ENCODE results near the gene CCDC82.

CCDC82 gene

DNA sequence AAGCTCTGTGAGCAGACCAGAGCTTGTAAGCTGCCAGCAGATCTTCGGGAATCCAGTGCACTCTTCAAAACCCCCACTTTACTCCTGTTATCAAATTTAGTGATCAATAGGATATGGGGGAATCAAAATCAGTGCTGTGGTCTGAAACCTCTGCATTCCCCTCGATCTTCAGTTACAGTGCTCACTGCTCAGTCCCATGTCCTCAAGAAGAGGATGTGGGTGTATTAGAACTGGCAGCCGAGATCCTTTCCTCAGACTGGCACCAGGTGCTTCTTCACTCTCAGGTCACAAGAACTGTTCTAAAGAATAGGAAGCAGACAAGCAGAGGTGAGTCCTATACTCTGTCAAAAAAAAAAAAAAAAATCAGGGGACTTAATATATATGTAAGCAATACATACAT is 31.4 kb downstream of the CCDC82 start:
- DNase-seq, result no peak

DNA sequence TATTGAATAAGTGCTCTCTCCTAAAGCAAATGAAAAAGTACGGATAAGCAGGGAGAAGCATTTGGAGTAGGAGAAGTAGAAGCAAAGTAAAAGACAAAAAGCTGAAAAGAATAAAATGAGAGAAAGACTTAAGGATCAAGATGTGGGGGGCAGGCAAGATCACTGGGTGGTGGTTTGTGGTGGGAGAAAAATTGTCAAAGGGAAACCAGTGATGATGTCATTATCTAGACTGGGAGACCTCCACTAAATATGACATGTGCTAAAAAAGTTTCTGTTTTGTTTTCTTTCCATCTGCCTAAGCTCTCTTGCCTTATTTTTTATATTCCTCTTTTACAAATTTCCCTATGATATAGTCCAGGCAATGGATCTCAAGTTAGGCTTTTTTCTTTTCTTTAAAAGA is 31.9 kb downstream of the CCDC82 start:
- DNase-seq, result no peak

DNA sequence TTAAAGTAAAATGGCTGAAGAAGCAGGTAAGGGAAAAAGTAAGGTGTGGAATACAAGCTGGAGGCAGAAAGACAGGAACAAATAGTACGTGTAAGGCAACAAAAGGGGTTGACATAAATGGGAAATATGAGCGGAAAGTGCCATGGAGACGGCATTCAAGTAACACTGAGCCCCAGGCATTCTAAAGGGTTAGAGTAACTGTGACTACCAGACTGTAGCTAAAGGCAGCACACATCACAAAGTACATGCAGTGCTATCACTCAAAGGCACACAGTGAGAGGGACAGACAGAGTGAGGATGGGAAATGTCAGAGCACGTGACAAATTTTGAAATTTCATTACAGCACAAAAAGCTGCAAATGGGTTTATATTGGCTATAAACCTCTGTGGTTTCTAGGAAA is 32.9 kb downstream of the CCDC82 start:
- no peak for DNase-seq

DNA sequence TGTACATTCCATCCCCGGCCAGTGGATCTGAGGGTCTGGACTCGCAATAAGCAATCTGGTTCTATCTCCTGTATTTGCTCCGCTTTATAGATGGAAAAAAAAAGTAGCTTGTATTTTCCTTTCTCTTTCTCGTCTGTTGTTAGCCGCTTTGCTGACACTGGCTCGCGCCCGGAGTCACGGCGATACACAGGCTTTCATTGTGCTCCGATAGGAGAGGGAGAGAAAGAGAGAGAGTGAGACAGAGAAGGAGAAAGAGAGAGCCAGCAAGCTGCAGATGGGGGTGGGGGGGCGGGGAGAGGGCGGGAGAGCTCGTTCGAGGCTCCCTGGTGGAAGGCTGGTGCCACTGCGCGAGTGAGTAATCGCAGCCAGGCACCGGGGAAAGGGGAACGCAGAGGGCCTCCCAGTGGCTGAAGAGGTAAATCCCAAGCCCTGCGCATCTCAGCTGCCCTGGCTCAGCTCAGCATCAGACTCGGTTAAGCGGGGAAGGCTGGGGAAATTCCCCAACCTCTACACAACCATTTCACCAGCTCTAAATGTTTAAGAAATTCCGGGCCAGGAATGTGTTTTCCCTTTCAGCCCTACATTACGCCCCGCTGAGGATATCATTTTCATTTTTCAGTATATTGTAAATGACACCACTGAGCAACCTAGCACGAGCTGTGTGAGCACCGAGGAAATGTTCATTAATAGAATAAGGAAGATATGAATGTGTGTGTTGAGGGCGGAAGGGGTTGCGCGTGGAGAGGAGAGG is 46.6 kb downstream of the CCDC82 start, which contains the start of gene MAML2:
Gene MAML2 (minus strand): TSS at position 235 of the 751 bp plus-strand sequence. CDS start 1,300 bp downstream, outside the sequence.
- DNase-seq, result peak; percentile 88 to 95

DNA sequence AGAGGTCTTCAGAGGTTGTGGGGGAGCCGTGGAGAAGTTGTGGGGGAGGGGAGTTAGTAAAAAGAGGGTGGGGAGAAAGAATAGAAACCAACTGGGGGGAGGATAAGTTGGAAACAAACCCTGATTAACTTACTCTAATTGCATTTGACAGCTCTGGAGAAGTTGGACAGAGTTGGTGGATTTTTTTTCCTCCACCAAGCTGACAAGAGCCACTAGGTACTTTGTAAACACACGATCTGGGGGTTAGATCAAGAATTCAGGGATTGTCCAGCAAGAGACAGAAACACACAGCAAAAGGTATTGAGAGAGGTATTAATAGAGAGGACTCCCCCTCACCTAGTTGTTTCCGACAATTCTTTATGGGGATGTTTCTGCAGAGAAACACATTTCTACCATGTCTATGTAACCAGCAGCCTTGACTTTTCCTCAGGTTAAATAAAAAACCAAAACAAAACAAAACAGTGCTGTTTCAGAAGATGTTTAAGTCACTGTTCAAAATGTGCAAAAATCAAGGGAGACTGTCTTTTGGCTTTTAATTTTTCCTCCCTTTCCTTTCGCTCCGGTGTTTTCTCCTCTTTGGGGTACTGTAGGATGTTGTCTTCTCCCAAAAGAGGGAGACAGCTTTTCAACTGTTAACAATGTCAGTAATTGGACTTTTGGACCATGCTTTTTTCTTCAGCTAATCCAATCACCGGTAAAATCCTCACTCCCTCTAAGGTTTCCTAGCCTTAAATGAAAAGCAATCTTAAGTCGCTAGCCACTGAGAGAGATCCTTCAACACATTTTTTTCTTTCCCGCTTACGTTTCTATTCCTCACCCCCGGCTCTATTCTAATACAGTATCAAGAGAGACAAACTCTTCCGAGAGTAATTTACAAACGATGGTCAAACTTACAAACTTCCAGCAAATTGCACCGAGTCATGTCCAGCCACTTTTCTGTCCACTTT is 47.4 kb downstream of the CCDC82 start:
- DNase-seq, result no peak

DNA sequence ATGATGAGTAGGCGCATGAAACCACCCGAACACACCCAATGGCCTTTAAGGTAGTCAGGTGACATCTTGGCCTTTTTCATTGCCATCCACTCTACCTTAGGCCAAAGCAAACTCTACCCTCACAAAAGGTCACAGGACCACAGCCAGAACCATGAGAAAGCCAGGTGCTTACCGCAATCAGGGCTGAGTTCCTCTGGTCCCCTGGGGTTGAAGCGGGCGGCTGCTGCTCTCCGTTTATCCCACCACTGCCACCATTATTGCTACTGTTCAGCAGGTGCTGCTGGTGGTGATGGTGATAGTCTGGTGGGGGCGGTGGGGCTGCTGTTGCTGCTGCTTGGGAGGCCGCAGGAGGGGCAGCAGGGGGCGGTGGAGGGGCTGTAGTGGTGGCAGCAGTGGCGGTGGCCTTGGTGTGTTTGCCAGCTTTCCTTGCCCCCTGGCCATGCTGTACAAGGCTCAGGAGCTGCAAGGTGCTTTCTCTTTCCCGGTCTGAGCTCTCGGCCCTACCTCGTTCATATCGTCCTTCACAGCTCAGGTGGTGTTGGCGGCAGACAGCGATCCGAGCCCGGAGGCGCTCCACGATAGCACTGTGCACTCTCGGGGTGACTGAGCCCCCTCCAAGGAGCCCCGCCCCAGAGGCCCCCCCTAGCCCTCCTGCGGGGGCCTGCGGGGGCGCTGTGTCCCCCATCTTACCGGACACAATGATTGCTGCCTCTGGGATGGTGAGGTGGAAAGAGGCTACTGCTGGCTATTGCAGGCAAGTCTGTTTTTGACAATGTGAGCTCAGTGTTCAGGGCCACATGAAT is 48.3 kb downstream of the CCDC82 start:
- no peak for DNase-seq

DNA sequence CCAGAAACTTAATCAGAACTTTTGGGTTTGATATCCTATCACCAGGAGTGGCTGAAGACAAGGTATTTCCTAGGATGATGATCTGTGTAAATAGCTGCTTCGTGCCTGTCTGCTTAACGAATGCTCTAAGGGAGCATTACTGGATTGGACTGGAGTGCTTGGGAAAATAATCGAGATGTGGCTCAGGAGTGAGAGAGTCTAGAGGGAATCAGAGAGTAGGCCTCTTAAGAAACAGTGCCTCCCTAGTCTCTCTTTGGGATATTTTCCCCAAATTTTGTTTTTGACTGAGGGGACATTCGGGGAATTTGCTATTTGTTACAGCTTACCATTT is 49.2 kb downstream of the CCDC82 start:
- no peak for DNase-seq

DNA sequence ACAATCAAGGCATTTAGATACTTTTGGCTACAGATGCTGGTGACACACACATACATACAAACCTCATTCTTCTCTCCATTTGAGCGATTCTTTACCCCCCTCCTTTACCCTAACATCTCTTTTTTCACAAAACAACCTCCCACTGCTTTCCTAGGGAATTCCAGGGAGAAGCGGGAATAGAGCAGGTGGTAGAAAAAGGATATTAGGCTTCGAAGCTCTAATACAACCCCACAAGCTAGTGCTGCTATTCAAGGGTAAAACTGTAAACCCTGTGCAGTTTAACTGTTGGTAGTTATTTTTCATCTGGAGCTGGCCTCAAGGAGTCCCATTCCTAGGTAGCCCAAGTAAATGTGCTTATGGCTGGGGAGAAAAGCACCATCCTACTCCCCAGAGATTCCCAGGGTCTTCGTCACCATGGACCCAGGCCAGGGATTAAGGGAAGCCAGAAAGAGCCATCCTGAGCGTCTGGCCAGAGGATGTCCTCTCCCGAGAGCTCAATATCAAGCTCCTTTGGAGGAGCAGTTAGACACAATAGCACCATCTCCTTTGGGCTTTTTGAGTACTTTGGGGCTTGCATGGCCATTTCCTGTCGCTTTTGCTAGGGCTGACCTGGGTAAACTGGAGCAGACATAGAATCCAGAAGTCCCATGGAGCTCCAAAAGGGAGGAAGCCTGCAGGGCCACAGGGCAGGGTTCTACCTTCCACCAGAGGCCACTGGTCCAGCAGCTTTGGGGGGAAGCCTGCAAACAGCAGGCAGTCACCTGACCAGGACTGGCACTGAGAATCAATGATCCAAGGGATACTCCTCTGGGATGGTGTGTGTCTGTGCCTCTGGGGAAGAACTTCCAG is 49.8 kb downstream of the CCDC82 start:
- peak in 1 of 2 experiments; percentile 56 for DNase-seq

DNA sequence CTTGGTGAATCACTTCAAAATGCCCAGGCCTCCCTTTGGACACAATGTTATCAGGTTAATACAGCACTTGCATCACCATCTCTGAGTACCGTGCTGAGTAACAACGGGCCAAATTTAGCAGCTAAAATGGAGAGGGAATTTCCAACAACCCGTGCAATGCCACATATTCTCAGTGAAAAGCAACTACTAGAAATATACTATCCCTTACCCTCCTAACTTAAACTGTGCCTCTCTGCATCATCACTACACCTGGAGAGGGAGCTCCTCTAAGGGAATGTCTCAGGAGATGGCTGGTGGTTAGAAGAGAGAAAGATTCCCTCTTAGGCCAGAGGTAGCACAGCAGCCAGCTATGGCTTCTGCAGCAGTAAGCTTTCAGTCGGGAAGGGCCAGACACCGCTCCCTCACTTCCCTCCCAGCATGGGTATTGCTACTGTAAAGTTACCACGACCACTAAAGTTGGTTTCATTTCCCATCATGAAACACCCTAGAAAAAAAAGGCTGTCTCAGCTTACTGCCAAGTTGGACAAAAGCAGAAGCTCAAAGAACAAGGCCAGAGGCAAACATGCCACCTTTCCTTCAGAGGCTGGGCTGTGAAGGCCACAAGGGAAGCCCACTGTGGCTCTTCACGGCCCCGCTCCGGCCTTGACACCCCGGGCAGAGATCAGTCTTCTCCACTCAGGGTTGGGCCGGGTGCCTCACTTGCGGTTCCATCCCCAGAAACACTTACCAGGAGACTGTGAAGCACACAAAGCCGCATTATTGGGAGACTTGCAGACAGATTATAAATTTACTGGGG is 50.6 kb downstream of the CCDC82 start:
- DNase-seq, result no peak

DNA sequence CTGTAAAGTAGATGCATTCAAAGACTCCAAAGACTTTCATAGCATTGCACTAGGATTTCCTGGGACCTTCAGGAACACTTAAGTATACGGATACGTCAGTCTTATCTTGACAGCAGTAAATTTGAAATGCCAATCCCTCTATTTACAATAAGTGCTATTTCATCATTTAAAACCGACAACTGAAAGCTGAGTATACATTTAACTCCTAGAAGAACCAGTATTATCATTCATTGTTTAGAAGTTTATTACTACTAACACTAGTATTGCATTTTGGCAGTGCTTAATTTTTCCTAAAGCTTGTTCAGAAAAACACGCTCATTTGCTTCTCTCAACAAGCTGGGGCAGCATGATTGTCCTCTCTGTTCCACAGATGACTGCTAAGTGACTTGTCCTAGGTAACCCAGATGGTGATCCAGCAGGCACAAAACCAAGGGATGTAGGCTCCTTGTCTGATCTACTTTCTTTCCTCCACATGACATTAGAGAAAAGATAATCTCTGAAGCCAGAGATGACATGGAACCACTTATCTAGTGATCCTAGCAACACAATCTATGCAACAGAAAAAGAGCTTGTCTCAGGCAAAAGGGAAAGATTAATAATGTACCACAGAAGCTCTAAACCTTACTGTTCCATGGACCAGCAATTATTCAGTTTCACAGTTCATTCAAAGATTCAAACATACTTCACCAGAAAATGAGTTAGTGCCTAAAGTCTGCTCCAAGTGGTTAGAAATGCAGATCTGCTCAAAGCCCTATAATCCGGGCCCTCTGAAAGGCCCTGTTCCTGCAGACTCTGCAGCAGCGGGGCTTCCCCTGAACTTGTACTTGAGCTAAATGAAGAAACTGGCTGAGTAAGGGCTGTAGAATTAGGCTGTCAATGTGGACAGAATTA is 51.9 kb downstream of the CCDC82 start:
- DNase-seq, result no peak

DNA sequence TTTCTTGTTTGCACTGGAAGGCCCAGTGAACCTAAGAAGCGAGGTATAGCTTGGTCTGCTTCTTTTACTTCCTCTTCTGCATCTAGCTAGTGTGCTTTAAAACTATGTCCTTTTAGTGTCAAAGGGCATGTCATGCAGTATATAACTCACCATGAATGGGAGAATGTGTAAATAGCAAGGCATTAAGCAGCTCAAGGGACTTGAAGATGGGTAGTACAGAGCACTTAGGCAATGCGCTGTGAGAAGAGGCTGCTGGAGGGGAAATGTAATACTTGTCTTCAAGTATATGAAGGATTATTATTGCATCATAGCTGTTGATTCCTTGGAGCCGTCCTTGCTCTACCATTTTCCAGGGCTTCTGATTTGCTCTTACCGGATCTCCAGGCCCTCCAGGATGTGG is 54.3 kb downstream of the CCDC82 start:
- no peak for DNase-seq

DNA sequence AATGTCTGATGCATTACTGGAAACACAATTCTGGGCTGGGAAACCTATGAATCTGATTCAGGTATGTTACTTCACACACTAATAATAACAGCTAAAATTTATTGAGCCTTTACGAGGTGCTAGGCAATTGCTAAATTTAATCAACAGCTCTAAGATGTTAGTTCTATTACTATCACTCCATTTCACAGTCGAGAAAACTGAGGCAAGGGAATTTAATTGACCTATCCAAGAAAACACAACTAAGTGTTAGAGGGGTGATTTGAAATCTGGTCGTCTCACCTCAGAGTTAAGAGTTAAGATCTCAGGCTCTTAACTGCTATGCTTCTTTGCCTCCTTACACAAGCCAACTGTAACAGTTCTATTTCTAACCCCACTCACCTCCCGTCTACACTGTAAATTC is 55.5 kb downstream of the CCDC82 start:
- no peak for DNase-seq

DNA sequence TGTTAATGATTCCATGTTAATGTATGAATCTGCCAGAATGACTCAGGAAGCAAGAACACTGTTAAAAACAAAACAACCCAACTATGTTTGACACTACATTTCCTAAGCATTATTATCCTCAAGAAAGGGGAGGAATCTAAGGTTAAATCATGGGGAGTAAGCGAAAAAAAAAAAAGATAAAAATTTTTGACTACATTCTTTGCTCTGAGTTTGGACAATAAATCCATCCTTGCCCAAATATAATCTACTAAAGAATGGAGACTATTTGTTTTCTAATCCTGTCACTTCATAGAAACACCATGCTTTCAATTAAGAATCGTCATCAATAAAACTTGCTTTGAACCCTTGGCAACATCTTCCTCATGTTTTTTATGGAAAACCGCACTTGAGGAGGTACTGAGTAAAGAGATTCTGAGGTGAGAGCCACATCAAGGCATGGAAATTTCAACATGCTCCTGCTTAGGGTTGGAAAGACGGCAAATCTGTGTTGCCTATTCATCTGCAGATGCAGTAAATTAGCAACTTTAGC is 56.5 kb downstream of the CCDC82 start:
- DNase-seq, result no peak

DNA sequence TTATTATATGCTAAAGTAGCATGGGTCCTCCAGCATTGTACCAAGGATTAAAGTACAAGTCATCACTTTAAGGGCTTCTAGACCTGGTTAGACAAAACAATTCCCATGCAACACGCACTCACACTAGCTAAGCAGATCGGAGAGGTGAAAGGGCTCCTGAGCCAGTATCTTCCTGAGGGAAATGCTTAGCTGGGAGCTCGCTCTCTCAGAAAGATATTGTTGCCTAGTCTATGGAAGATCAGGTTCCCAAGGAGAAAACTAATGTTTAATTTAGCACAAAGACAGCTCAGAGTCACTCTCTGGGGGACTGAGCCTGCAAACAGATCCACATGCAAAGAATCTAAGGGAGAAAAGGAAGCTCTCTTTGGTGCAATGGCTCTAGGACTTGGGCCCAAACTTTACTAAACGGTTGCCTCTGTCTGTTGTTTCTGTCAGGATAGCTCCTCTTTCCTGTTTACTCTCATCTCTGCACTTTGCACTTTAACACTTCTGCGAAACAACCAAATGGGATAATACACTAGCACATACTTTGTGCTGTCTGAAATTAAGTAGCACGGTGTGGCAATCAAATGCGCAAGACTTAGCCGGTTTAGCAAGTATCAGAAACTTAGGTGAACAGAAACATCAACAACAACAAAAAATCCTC is 57.5 kb downstream of the CCDC82 start:
- no peak for DNase-seq

DNA sequence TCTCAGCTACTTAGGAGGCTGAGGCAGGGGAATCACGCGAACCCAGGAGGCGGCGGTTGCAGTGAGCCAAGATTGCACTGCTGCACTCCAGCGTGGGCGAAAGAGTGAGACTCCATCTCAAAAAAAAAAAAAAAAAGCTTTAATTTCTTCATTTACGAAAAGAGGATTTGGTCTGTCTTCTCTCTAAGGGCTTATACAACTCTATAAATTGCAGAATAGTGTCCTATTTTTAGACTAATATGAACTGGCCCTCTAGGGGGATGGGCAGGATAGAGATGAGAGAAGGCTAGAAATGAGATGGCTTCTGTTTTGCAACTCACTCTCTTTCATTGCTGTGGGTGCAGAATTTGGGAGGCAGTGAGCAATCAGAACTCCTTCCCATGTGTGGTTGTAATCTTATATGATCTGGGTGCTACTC is 58.0 kb downstream of the CCDC82 start:
- no peak for DNase-seq

DNA sequence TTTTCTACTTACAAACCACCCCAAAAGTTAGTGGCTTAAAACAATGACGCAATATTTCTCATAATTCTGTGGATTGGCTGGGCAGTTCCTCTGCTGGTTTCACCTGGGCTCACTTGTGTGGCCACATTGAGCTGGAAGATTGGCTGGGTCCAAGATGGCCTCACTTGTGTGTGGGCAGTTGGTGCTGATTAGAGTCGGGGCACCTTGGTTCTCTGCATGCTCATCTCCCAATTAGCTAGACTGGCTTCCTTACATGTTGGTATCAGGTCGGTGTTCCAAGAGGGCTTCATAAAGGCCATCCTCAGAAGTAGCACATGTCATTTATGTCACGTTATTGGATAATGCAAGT is 59.2 kb downstream of the CCDC82 start:
- DNase-seq, result no peak

DNA sequence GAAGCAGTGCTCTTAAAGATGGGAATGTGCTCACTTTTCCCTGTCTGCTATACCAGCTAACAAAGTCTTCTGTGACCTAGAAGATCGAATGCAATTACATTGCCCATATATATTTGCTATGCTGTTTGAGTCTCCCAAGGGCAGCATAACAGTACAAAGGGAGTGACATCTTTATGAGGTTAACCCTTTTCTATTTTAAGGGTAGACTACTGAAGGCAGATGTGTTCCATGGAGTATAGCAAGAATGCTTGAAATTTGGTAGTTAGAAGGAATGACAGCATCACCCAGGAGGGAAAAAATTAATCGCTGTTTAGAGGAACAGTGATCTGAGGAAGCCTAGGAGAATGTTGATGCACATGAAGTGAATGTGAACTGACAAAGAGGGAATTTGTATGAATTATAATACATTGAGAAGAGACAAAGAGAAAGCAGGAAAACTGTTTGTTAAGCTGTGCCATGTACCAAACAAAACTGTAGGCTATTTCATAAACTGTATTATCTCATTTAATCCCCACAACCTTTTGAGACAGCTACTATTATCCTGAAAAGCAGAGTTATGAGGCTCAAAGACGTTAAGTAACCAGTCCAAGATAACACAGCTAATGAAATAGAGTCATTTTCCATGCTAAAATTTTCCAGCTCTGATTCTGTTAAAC is 59.7 kb downstream of the CCDC82 start:
- DNase-seq, result no peak

DNA sequence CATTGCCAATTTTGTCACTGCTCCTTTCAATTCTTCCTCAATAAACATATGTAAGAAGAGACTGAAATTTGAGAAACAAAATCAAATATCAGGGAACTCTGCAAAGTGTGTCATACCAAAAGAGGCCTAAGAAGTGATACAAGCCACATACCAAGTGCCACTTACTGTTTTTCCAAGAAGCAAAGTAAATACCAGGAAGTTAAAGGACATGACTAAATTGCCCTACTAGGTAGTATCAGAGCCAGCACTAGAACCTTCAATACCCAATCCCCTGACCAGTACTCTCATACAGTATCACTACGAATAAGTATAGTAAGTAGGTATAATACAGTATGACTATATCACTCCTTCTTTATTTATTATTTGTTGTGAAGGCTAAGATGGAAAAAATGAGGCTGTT is 60.3 kb downstream of the CCDC82 start:
- DNase-seq, result no peak

DNA sequence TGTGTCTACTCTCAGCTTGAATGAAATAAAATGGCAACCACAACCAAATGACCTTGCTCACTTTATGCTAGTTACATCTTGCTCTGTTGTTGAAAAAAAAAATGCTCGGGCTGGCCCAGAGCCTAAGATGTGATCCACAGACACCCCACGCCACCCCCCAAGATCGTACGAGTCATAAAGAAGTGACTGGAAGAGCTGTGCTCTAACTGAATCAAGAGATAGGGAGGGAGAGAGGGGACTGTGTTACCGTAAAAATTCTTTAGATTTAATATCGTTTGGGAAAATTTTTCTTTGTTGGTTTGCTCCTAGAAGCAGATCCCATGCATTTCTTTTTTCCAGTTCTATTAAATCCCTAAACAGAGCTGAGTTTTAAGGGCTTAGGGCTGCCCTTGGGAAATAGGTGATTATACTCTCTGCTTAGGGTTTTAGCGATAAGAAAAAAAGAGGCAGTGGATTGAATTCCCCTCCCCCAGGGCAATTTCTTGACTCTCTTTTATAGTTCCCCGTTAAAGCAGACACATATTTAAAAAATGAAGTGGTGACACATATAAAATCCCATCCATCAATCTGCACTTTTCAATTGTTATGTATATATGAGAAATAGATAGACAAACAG is 61.2 kb downstream of the CCDC82 start:
- no peak for DNase-seq
